ENCODE results near the gene RFX1. TPM values are rescaled to one million over a fixed set of nuclear protein-coding genes. Genes with fewer than 3 reads are reported as not detected.

Gene RFX1
- total RNA-seq, 1 experiment from 2014 or later = 20.4 TPM

GRCh38 chr19:13914777-13915176 is 91.3 kb downstream of the RFX1 start (continued):
- TF ChIP-seq ZNF138 (CRISPR knock-in tag; conservative IDR thresholded peaks at IDR 0.05) (no peak), ZNF317 (CRISPR knock-in tag; IDR thresholded peaks at IDR 0.05; ENCODE audit: borderline replicate concordance, low read depth) (no peak), SP1 (CRISPR knock-in tag; conservative IDR thresholded peaks at IDR 0.05) (no peak), ELF4 (CRISPR knock-in tag; IDR thresholded peaks at IDR 0.05; ENCODE audit: low read depth) (no peak)

GRCh38 chr19:13913352-13913751 is 92.8 kb downstream of the RFX1 start:
- H3K36me3 Mint-ChIP-seq = peaks cover 36% of the 10 kb centered on the region
- ChIA-PET POLR2A (no interaction called here), CTCF (no interaction called here)
- ATAC-seq (no peak), DNase-seq (ENCODE audit: low spot score) (no peak)
- no peaks in the 10 kb centered on the region for H3K9me3 Mint-ChIP-seq
- H3K27ac Mint-ChIP-seq = no peak overlapping the region
- no peak overlapping the region for H3K4me3 Mint-ChIP-seq
- H3K27me3 Mint-ChIP-seq (ENCODE audit: low read depth) = no peaks in the 10 kb centered on the region
- no peak for TF ChIP-seq ATF3 (CRISPR knock-in tag; conservative IDR thresholded peaks at IDR 0.05)
- no peak for TF ChIP-seq TEAD1 (CRISPR knock-in tag; IDR thresholded peaks at IDR 0.05)
- TF ChIP-seq TP53 (CRISPR knock-in tag; IDR thresholded peaks at IDR 0.05) = no peak
- TF ChIP-seq ELF4 (CRISPR knock-in tag; IDR thresholded peaks at IDR 0.05; ENCODE audit: low read depth) = no peak
- no peak for TF ChIP-seq MLX (CRISPR knock-in tag; IDR thresholded peaks at IDR 0.05)
- no peak for TF ChIP-seq CBFB (CRISPR knock-in tag; IDR thresholded peaks at IDR 0.05; ENCODE audit: low read depth)
- no peak for TF ChIP-seq RELA (CRISPR knock-in tag; IDR thresholded peaks at IDR 0.05; ENCODE audit: borderline replicate concordance)
- no peak for TF ChIP-seq STAT6 (CRISPR knock-in tag; conservative IDR thresholded peaks at IDR 0.05; ENCODE audit: low read depth)
- no peak for TF ChIP-seq ZNF671 (CRISPR knock-in tag; IDR thresholded peaks at IDR 0.05)
- TF ChIP-seq JUN (CRISPR knock-in tag; IDR thresholded peaks at IDR 0.05) = no peak
- TF ChIP-seq ZNF232 (CRISPR knock-in tag; IDR thresholded peaks at IDR 0.05) = no peak
- TF ChIP-seq PREB (CRISPR knock-in tag; IDR thresholded peaks at IDR 0.05; ENCODE audit: borderline replicate concordance) = no peak
- TF ChIP-seq IRF1 (CRISPR knock-in tag; IDR thresholded peaks at IDR 0.05) = no peak
- H3K4me1 Mint-ChIP-seq = no peaks in the 10 kb centered on the region

Other genes starting within 250 kb of the RFX1 start
- gene MRI1, start 241.8 kb downstream of the RFX1 start, total RNA-seq (2021) = 27.9 to 29.9 TPM (median 28.1 TPM) in 3 replicates
- gene C19orf53, start 231.9 kb downstream of the RFX1 start, total RNA-seq (2021) = 102 to 112 TPM (median 110 TPM) in 3 replicates
- 33.4 to 35.5 TPM (median 34.2 TPM) in 3 replicates for gene ZSWIM4, start 210.9 kb downstream of the RFX1 start, total RNA-seq (2021)
- gene NANOS3, start 129.2 kb downstream of the RFX1 start, total RNA-seq (2021) = 0.66 to 1.1 TPM (median 0.71 TPM) in 3 replicates
- gene BRME1, start 100.2 kb downstream of the RFX1 start, total RNA-seq (2021) = 5.0 to 7.2 TPM (median 6.4 TPM) in 3 replicates
- gene CC2D1A, start 100.1 kb downstream of the RFX1 start, total RNA-seq (2021) = 36.6 to 44.2 TPM (median 42.2 TPM) in 3 replicates
- 1.1 to 1.4 TPM (median 1.4 TPM) in 3 replicates for gene PODNL1, start 67.9 kb downstream of the RFX1 start, total RNA-seq (2021)
- gene DCAF15, start 53.8 kb downstream of the RFX1 start, total RNA-seq (2021) = 82.9 to 89.0 TPM (median 83.3 TPM) in 3 replicates
- not detected in 3 replicates for gene RLN3, start 21.8 kb upstream of the RFX1 start, total RNA-seq (2021)
- gene IL27RA, start 25.4 kb upstream of the RFX1 start, total RNA-seq (2021) = 11.8 to 12.2 TPM (median 12.0 TPM) in 3 replicates
- gene PALM3, start 55.8 kb upstream of the RFX1 start, total RNA-seq (2021) = 25.9 to 31.1 TPM (median 28.6 TPM) in 3 replicates
- gene MISP3, start 66.5 kb upstream of the RFX1 start, total RNA-seq (2021) = 2.4 to 3.4 TPM (median 3.2 TPM) in 3 replicates
- 0.35 to 0.87 TPM (median 0.41 TPM) in 3 replicates for gene C19orf67, start 79.5 kb upstream of the RFX1 start, total RNA-seq (2021)
- 113 to 131 TPM (median 116 TPM) in 3 replicates for gene SAMD1, start 84.4 kb upstream of the RFX1 start, total RNA-seq (2021)
- 37.8 to 48.0 TPM (median 41.7 TPM) in 3 replicates for gene PRKACA, start 111.4 kb upstream of the RFX1 start, total RNA-seq (2021)
- 37.1 to 40.4 TPM (median 38.4 TPM) in 3 replicates for gene ASF1B, start 130.3 kb upstream of the RFX1 start, total RNA-seq (2021)
- gene ADGRL1, start 199.8 kb upstream of the RFX1 start, total RNA-seq (2021) = 128 to 140 TPM (median 140 TPM) in 3 replicates